Lower leg skin (tissue), 3 donors: Measurements from ENCODE around the gene ANK2.

ENCODE experiments used
- CTCF ChIP-seq, 3 donors: fragments of 450-650 bp; IDR thresholded peaks; one replicate each; pipeline ENCODE4 v1.5.1; 2016; ENCODE audit warnings: antibody characterized with exemption in 3 of 3, mild to moderate bottlenecking in 3 of 3, moderate library complexity in 2 of 3
- POLR2A ChIP-seq, 2 donors: fragments of 450-650 bp; IDR thresholded peaks; one replicate each; pipeline ENCODE4 v1.6.1; 2016 to 2017; ENCODE audit warnings: antibody characterized with exemption in 2 of 2, mild to moderate bottlenecking in 1 of 2, moderate library complexity in 1 of 2

GRCh38 chr4:113016377-113016776 is 33.1 kb upstream of the ANK2 start:
- TF ChIP-seq CTCF (IDR thresholded peaks at IDR 0.05) (no peak), POLR2A (IDR thresholded peaks at IDR 0.05) (no peak)
